Lower leg skin (tissue), 4 donors: ENCODE data around the gene LEF1. TPM values are rescaled to one million over a fixed set of nuclear protein-coding genes. Genes with fewer than 3 reads are reported as not detected.

Experiments used
- DNase-seq, 2 donors: peaks; one replicate each; pipeline ENCODE4 v3.0.0-alpha.2; 2019; ENCODE audit warnings: low spot score in 2 of 2
- H3K4me3 ChIP-seq: fragments of 200-600 bp; sonication (generic); 2 replicates; pipeline ENCODE4 v1.5.1; 2017; ENCODE audit warnings: mild to moderate bottlenecking, low read depth; ENCODE audit not compliant: poor library complexity, severe bottlenecking
- CTCF ChIP-seq, 3 donors: fragments of 450-650 bp; IDR thresholded peaks; one replicate each; pipeline ENCODE4 v1.5.1; 2016; ENCODE audit warnings: antibody characterized with exemption in 3 of 3, mild to moderate bottlenecking in 3 of 3, moderate library complexity in 2 of 3
- POLR2A ChIP-seq, 2 donors: fragments of 450-650 bp; IDR thresholded peaks; one replicate each; pipeline ENCODE4 v1.6.1; 2016 to 2017; ENCODE audit warnings: antibody characterized with exemption in 2 of 2, mild to moderate bottlenecking in 1 of 2, moderate library complexity in 1 of 2
- WGBS, 2 donors: methylation state at CpG; one replicate each; pipeline ENCODE4 v1.1.5; 2018; 5-methylcytosine and 5-hydroxymethylcytosine counted together
- intact Hi-C: fragments of 100-400 bp; cut with DNase I; formaldehyde crosslinking; loops from one replicate; pipeline ENCODE4 v1.15.0; 2023; ENCODE audit warnings: low total_unique reads
- total RNA-seq, 4 donors: library from RNA; depleted of rRNA; stranded (reverse); fragments of >200 nt; gene quantifications; one replicate each; pipeline ENCODE4 v1.1.0, GENCODE V29; 2016

LEF1 gene
- total RNA-seq, 4 donors from 2014 or later: 1.7 to 17.8 (median 7.8) TPM

GRCh38 chr4:108175966-108176365 lies 7.2 kb upstream of the LEF1 start:
- 73 to 79% methylated on average over 3 of the region's 3 CpGs for WGBS, 2 donors
- no peak overlapping the region for H3K4me3 ChIP-seq
- no peak for DNase-seq
- TF ChIP-seq CTCF (IDR thresholded peaks at IDR 0.05) (no peak), POLR2A (IDR thresholded peaks at IDR 0.05) (no peak)
- intact Hi-C loops: no loop called here

GRCh38 chr4:108174856-108175255 lies 6.1 kb upstream of the LEF1 start:
- intact Hi-C loops: no loop called here
- no peak for DNase-seq

GRCh38 chr4:108173599-108174057 lies 4.9 kb upstream of the LEF1 start:
- intact Hi-C loops: no loop called here

More at GRCh38 chr4:108174856-108175255, 6.1 kb upstream of the LEF1 start:
- no peak for TF ChIP-seq POLR2A (IDR thresholded peaks at IDR 0.05)
- TF ChIP-seq CTCF (IDR thresholded peaks at IDR 0.05): no peak
- H3K4me3 ChIP-seq: no peak overlapping the region

GRCh38 chr4:108172753-108173598 lies 4.2 kb upstream of the LEF1 start:
- WGBS, 2 donors: 0 to 2% methylated on average over 22 to 59 of the region's 77 CpGs
- TF ChIP-seq POLR2A (IDR thresholded peaks at IDR 0.05): no peak
- no peak for TF ChIP-seq CTCF (IDR thresholded peaks at IDR 0.05)
- no peak for DNase-seq
- intact Hi-C loops: no loop called here
- peak overlapping the region; percentile 30 for H3K4me3 ChIP-seq

More at GRCh38 chr4:108173599-108174057, 4.9 kb upstream of the LEF1 start:
- TF ChIP-seq CTCF (IDR thresholded peaks at IDR 0.05) (no peak), POLR2A (IDR thresholded peaks at IDR 0.05) (no peak)
- H3K4me3 ChIP-seq: peak overlapping the region; percentile 30
- DNase-seq: no peak
- 61 to 69% methylated on average over 11 of the region's 11 CpGs for WGBS, 2 donors

- peak overlapping the region; percentile 30 for H3K4me3 ChIP-seq
- no peak for DNase-seq
- TF ChIP-seq CTCF (IDR thresholded peaks at IDR 0.05): no peak
- no peak for TF ChIP-seq POLR2A (IDR thresholded peaks at IDR 0.05)
- intact Hi-C loops: no loop called here
- whole genome bisulfite sequencing, 2 donors: 4% methylated on average over 40 to 43 of the region's 43 CpGs
Measured at GRCh38 chr4:108172231-108172752, 3.6 kb upstream of the LEF1 start.
